Stimulated activated CD8-positive, alpha-beta memory T cell treated with anti-CD3 and anti-CD28 coated beads, Interleukin-12 subunit alpha, Interleukin-12 subunit beta, amount 100 ng/mL, for 24 hours (primary cell): ENCODE measurements around the gene MMP23B.
"Not testable (repeated sequence)": the region's sequence is repeated elsewhere in the genome, so short reads cannot be mapped to it uniquely, and the experiment has no call there.

Experiments
- DNase-seq: peaks from one replicate; pipeline ENCODE4 v3.0.0-alpha.2; 2020; ENCODE audit errors: extremely low read depth

MMP23B gene

GRCh38 chr1:1666526-1666925, 34.6 kb downstream of the MMP23B start:
- DNase-seq = no peak

GRCh38 chr1:1669468-1670440, 37.8 kb downstream of the MMP23B start:
- DNase-seq = no peak

GRCh38 chr1:1670866-1671265, 38.9 kb downstream of the MMP23B start:
- no peak for DNase-seq

- no peak for DNase-seq
Observed at GRCh38 chr1:1671365-1672119, 39.6 kb downstream of the MMP23B start.

- no peak for DNase-seq
Observed at GRCh38 chr1:1672181-1672965, 40.4 kb downstream of the MMP23B start.

- DNase-seq = not testable (repeated sequence)
Observed at GRCh38 chr1:1674806-1675205, 42.8 kb downstream of the MMP23B start.

- not testable (repeated sequence) for DNase-seq
Observed at GRCh38 chr1:1675218-1675617, 43.2 kb downstream of the MMP23B start.

- DNase-seq = not testable (repeated sequence)
Observed at GRCh38 chr1:1676087-1676486, 44.1 kb downstream of the MMP23B start.

- no peak for DNase-seq
Observed at GRCh38 chr1:1677718-1678580, 46.0 kb downstream of the MMP23B start.

GRCh38 chr1:1678581-1679380, 46.8 kb downstream of the MMP23B start:
- DNase-seq = no peak

- DNase-seq = no peak
Observed at GRCh38 chr1:1680031-1680911, 48.3 kb downstream of the MMP23B start.

- DNase-seq = no peak
Observed at GRCh38 chr1:1680912-1681273, 48.9 kb downstream of the MMP23B start.

- DNase-seq = no peak
Observed at GRCh38 chr1:1683104-1683905, 51.3 kb downstream of the MMP23B start.
